Omental fat pad (tissue), 4 donors: Measurements from ENCODE around the gene NRG2. TPM values are rescaled to one million over a fixed set of nuclear protein-coding genes. Genes with fewer than 3 reads are reported as not detected.

Experiments
- ATAC-seq: fragments of 150-250 bp; one replicate; pipeline ENCODE4 v1.9.1; 2016; ENCODE audit warnings: mild to moderate bottlenecking, moderate library complexity; ENCODE audit not compliant: low FRiP score
- DNase-seq: peaks from one replicate; pipeline ENCODE4 v3.0.0-alpha.2; 2019; ENCODE audit warnings: low spot score
- CTCF ChIP-seq, 3 donors: fragments of 450-650 bp; IDR thresholded peaks; one replicate each; pipeline ENCODE4 v1.5.1; 2016 to 2017; ENCODE audit warnings: antibody characterized with exemption in 3 of 3, mild to moderate bottlenecking in 3 of 3, moderate library complexity in 2 of 3
- total RNA-seq, 4 donors: library from RNA; depleted of rRNA; stranded (reverse); fragments of >200 nt; gene quantifications; one replicate each; pipeline ENCODE4 v1.1.0, GENCODE V29; 2016

NRG2 gene
- total RNA-seq, 4 donors from 2014 or later: 2.3 to 16.9 (median 5.9) TPM

GRCh38 chr5:140020601-140021177 lies 22.4 kb downstream of the NRG2 start:
- DNase-seq (no peak), ATAC-seq (peak; percentile 99)
- TF ChIP-seq CTCF (IDR thresholded peaks at IDR 0.05): no peak

GRCh38 chr5:140018920-140019644 lies 24.0 kb downstream of the NRG2 start:
- no peak for TF ChIP-seq CTCF (IDR thresholded peaks at IDR 0.05)
- ATAC-seq (no peak), DNase-seq (no peak)

GRCh38 chr5:140018517-140018916 lies 24.6 kb downstream of the NRG2 start:
- ATAC-seq: no peak
- TF ChIP-seq CTCF (IDR thresholded peaks at IDR 0.05): no peak
- DNase-seq: no peak

GRCh38 chr5:140018096-140018481 lies 25.0 kb downstream of the NRG2 start:
- TF ChIP-seq CTCF (IDR thresholded peaks at IDR 0.05): no peak
- DNase-seq (no peak), ATAC-seq (no peak)

GRCh38 chr5:140017397-140018095 lies 25.6 kb downstream of the NRG2 start:
- ATAC-seq (no peak), DNase-seq (no peak)

GRCh38 chr5:140015706-140016105 lies 27.4 kb downstream of the NRG2 start:
- TF ChIP-seq CTCF (IDR thresholded peaks at IDR 0.05): no peak

More at GRCh38 chr5:140017397-140018095, 25.6 kb downstream of the NRG2 start:
- TF ChIP-seq CTCF (IDR thresholded peaks at IDR 0.05): no peak

More at GRCh38 chr5:140015706-140016105, 27.4 kb downstream of the NRG2 start:
- no peak for ATAC-seq
- no peak for DNase-seq
